K562 (cell line): ENCODE data around the gene TGFBR1. TPM values are rescaled to one million over a fixed set of nuclear protein-coding genes. Genes with fewer than 3 reads are reported as not detected.
A peak's percentile ranks its signal among the peaks of the same experiment; 100 is the strongest.

ENCODE experiments used
- ARID4B ChIP-seq: sonication (generic); formaldehyde crosslinking; IDR thresholded peaks from 2 replicates; pipeline ENCODE4 v1.8.0; 2022; ENCODE audit warnings: mild to moderate bottlenecking, missing genetic modification reagents
- BCOR ChIP-seq: fragments of 450-650 bp; IDR thresholded peaks from 2 replicates; pipeline ENCODE4 v1.6.1; 2016
- CHD2 ChIP-seq: IDR thresholded peaks from 2 replicates; pipeline ENCODE4 v1.6.1; 2011; ENCODE audit warnings: low read depth, low read length
- ELF2 ChIP-seq: fragments of 250-450 bp; sonication (Bioruptor Pico); IDR thresholded peaks from 2 replicates; pipeline ENCODE4 v1.5.0; 2021; ENCODE audit warnings: mild to moderate bottlenecking
- ELF4 ChIP-seq: fragments of 450-650 bp; formaldehyde crosslinking; IDR thresholded peaks from 2 replicates; pipeline ENCODE4 v1.4.0; 2022; ENCODE audit warnings: missing genetic modification characterization
- GABPA ChIP-seq: fragments of 200-800 bp; sonication (Bioruptor generic); conservative IDR thresholded peaks from 2 replicates; pipeline ENCODE4 v1.6.1; 2016; ENCODE audit warnings: low read depth, missing genetic modification characterization, missing compliant biosample characterization
- HDGF ChIP-seq: fragments of 450-650 bp; IDR thresholded peaks from 2 replicates; pipeline ENCODE4 v1.6.1; 2016
- KLF13 ChIP-seq: fragments of 450-650 bp; IDR thresholded peaks from 2 replicates; pipeline ENCODE4 v1.6.1; 2016; ENCODE audit warnings: missing genetic modification characterization, low read depth, mild to moderate bottlenecking, missing compliant biosample characterization, moderate library complexity, borderline replicate concordance
- MIER1 ChIP-seq: fragments of 450-650 bp; IDR thresholded peaks from 2 replicates; pipeline ENCODE4 v1.6.1; 2016; ENCODE audit warnings: antibody characterized with exemption, mild to moderate bottlenecking, low read depth
- MYNN ChIP-seq, 2 experiments: sonication (generic); formaldehyde crosslinking in 1 of 2; IDR thresholded peaks; 2 replicates each; pipeline versions ENCODE4 v1.5.0 to v1.6.1; 2016 to 2020; ENCODE audit warnings: antibody characterized with exemption in 1 of 2, missing genetic modification reagents in 1 of 2
- NR4A1 ChIP-seq, 2 experiments: fragments of 250-450 bp in 1 of 2; fragments of 450-650 bp in 1 of 2; sonication (Bioruptor Pico) in 1 of 2; IDR thresholded peaks; 2 replicates each; pipeline versions ENCODE4 v1.4.0 to v1.6.1; 2016 to 2020; ENCODE audit warnings: mild to moderate bottlenecking in 2 of 2, missing compliant biosample characterization in 1 of 2, missing genetic modification characterization in 1 of 2, moderate library complexity in 1 of 2
- POLR2AphosphoS2 ChIP-seq: IDR thresholded peaks from 2 replicates; pipeline ENCODE4 v1.6.1; 2012; ENCODE audit warnings: low read length, improper control_type of control experiment
- PTRF ChIP-seq: fragments of 450-650 bp; IDR thresholded peaks from 2 replicates; pipeline ENCODE4 v1.6.1; 2016; ENCODE audit warnings: mild to moderate bottlenecking, missing genetic modification characterization, missing compliant biosample characterization
- RBFOX2 ChIP-seq: fragments of 200-400 bp; formaldehyde crosslinking; IDR thresholded peaks from 2 replicates; pipeline ENCODE4 v1.6.1; 2017; ENCODE audit warnings: low read depth, mild to moderate bottlenecking, low read length, moderate library complexity
- RBM25 ChIP-seq: fragments of 200-400 bp; formaldehyde crosslinking; IDR thresholded peaks from 2 replicates; pipeline ENCODE4 v1.6.1; 2018; ENCODE audit warnings: low read length, low read depth, moderate library complexity; ENCODE audit not compliant: severe bottlenecking
- SMARCA5 ChIP-seq: fragments of 450-650 bp; IDR thresholded peaks from 2 replicates; pipeline ENCODE4 v1.6.1; 2016
- ZBTB33 ChIP-seq: sonication (generic); formaldehyde crosslinking; IDR thresholded peaks from 2 replicates; pipeline ENCODE4 v1.8.1; 2023; ENCODE audit warnings: mild to moderate bottlenecking, missing genetic modification reagents
- ZNF146 ChIP-seq: IDR thresholded peaks from one replicate; pipeline ENCODE4 v1.6.1; 2018; ENCODE audit warnings: missing compliant biosample characterization; ENCODE audit not compliant: unreplicated experiment
- ZNF79 ChIP-seq: fragments of 250-450 bp; sonication (Bioruptor Pico); IDR thresholded peaks from 2 replicates; pipeline ENCODE4 v1.4.0; 2020; ENCODE audit warnings: low read depth, mild to moderate bottlenecking, moderate library complexity
- polyA plus RNA-seq, 8 experiments: library from polyadenylated mRNA; depleted of rRNA in 4 of 8; stranded (reverse) in 5 of 8; unstranded in 3 of 8; fragments of >200 nt; fragmentation: Nextera tagmentation in 2 of 8; fragmentation: Illumina TruSeq in 1 of 8; extraction: Ambion mirVana in 2 of 8; extraction: Trizol in 1 of 8; gene quantifications; 2 replicates each; pipeline versions ENCODE4 v1.2.1 to v1.2.3, GENCODE V29; 2011 to 2014; ENCODE audit warnings: inconsistent platforms in 1 of 8, missing spikeins in 1 of 8
- total RNA-seq, 7 experiments: library from RNA; depleted of rRNA in 6 of 7; stranded (reverse); fragments of >200 nt in 6 of 7; fragmentation: Illumina TruSeq in 2 of 7; extraction: Trizol in 2 of 7; gene quantifications; 2 replicates each; pipeline versions ENCODE4 v1.2.1 to v1.2.3, GENCODE V29; 2011 to 2021; ENCODE audit warnings: low replicate concordance in 1 of 7
- TF ChIP-seq, protein P1 (sequence below): fragments of 450-650 bp; formaldehyde crosslinking; IDR thresholded peaks from 2 replicates; pipeline ENCODE4 v1.4.0; 2020; ENCODE audit warnings: mild to moderate bottlenecking, moderate library complexity
- TF ChIP-seq, protein P2 (sequence below): fragments of 450-650 bp; formaldehyde crosslinking; IDR thresholded peaks from 2 replicates; pipeline ENCODE4 v1.4.0; 2022; ENCODE audit warnings: mild to moderate bottlenecking, moderate library complexity

Gene TGFBR1
- total and polyA plus RNA-seq, 9 of the 15 experiments (the other 6 are each of a cell fraction or from before 2014, with no cell fraction given): 15.5 to 62.4 (median 42.7) TPM

GRCh38 chr9:99074902-99075245 lies 30.0 kb upstream of the TGFBR1 start (continued):
- TF ChIP-seq, protein P1, sequence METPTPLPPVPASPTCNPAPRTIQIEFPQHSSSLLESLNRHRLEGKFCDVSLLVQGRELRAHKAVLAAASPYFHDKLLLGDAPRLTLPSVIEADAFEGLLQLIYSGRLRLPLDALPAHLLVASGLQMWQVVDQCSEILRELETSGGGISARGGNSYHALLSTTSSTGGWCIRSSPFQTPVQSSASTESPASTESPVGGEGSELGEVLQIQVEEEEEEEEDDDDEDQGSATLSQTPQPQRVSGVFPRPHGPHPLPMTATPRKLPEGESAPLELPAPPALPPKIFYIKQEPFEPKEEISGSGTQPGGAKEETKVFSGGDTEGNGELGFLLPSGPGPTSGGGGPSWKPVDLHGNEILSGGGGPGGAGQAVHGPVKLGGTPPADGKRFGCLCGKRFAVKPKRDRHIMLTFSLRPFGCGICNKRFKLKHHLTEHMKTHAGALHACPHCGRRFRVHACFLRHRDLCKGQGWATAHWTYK (CRISPR knock-in tag): 0 out of 2 replicates have a peak, but pooled peaks have one; percentile 12
- peak; percentile 90; the same call in 1 of the 2 replicates for TF ChIP-seq HDGF
- TF ChIP-seq NR4A1 (CRISPR knock-in tag; IDR thresholded peaks at IDR 0.05): no peak
- 0 out of 2 replicates have a peak, but pooled peaks have one; percentile 31 for TF ChIP-seq NR4A1 (tag; IDR thresholded peaks at IDR 0.05)
- TF ChIP-seq ARID4B (CRISPR knock-in tag): 0 out of 2 replicates have a peak, but pooled peaks have one; percentile 12
- 0 out of 2 replicates have a peak, but pooled peaks have one; percentile 23 for TF ChIP-seq ELF2
- peak; percentile 96 for TF ChIP-seq BCOR
- peak; percentile 46; the same call in 1 of the 2 replicates for TF ChIP-seq MIER1
- TF ChIP-seq ZBTB33 (CRISPR knock-in tag): 0 out of 2 replicates have a peak, but pooled peaks have one; percentile 45
- TF ChIP-seq CHD2: peak; percentile 42
- no peak for TF ChIP-seq ZNF146 (CRISPR knock-in tag)
- TF ChIP-seq KLF13 (tag): no peak
- TF ChIP-seq, protein P2, sequence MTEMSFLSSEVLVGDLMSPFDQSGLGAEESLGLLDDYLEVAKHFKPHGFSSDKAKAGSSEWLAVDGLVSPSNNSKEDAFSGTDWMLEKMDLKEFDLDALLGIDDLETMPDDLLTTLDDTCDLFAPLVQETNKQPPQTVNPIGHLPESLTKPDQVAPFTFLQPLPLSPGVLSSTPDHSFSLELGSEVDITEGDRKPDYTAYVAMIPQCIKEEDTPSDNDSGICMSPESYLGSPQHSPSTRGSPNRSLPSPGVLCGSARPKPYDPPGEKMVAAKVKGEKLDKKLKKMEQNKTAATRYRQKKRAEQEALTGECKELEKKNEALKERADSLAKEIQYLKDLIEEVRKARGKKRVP (CRISPR knock-in tag): peak; percentile 46
- TF ChIP-seq PTRF (tag): 0 out of 2 replicates have a peak, but pooled peaks have one; percentile 48
- no peak for TF ChIP-seq MYNN (IDR thresholded peaks at IDR 0.05)
- no peak for TF ChIP-seq MYNN (CRISPR knock-in tag; IDR thresholded peaks at IDR 0.05)
- TF ChIP-seq ZNF79 (CRISPR knock-in tag): no peak
- TF ChIP-seq RBM25: peak; percentile 98
- 0 out of 2 replicates have a peak, but pooled peaks have one; percentile 9 for TF ChIP-seq ELF4 (CRISPR knock-in tag)
- peak; percentile 94 for TF ChIP-seq SMARCA5
- peak; percentile 29; the same call in 1 of the 2 replicates for TF ChIP-seq RBFOX2
- peak; percentile 41; the same call in 1 of the 2 replicates for TF ChIP-seq GABPA
- no peak for TF ChIP-seq POLR2AphosphoS2
